HCT116 (cell line): ENCODE results near the gene TUSC1. TPM values are rescaled to one million over a fixed set of nuclear protein-coding genes. Genes with fewer than 3 reads are reported as not detected.

Source experiments
- ATAC-seq: fragments of 200-7000 bp; cut with Tn5 transposase; 2 replicates; pipeline ENCODE4 v1.9.1; 2020; ENCODE audit warnings: mild to moderate bottlenecking, moderate library complexity
- BruUV-seq: library from RNA; stranded (reverse); fragments of 400-500 nt; replicated peaks from 2 replicates; lab custom pipeline; 2021; lab: Mats Ljungman, UMichigan
- CTCF ChIA-PET: fragments of 300-600 bp; sonication (Branson Sonifier 250); formaldehyde crosslinking; loops from one replicate; lab custom pipeline; 2021; ENCODE audit warnings: antibody characterized with exemption; lab: Charles Lee
- POLR2A ChIA-PET: fragments of 300-600, 350-600 bp; sonication (Branson Sonifier 250); formaldehyde crosslinking; loops from one replicate; lab custom pipeline; 2021; ENCODE audit warnings: antibody characterized with exemption; lab: Charles Lee
- RAD21 ChIA-PET, 2 experiments: fragments of 300-600 bp; sonication (Branson Sonifier 250); formaldehyde crosslinking; loops; one replicate each; lab custom pipeline; 2023; ENCODE audit warnings: low total read pairs in 2 of 2; ENCODE audit not compliant: uncharacterized antibody in 2 of 2, unreplicated experiment in 2 of 2, low non-redundant PET in 1 of 2; lab: Charles Lee
- DNase-seq: peaks from one replicate; pipeline ENCODE4 v3.0.0-alpha.2; 2010; ENCODE audit warnings: low read depth, low spot score
- H2AFZ ChIP-seq: fragments of 200-600 bp; shearing (Covaris generic), sonication (generic); 2 replicates; pipeline ENCODE4 v1.6.1; 2017; ENCODE audit warnings: low read depth, mixed run types, mixed read lengths, antibody characterized with exemption, low read length; ENCODE audit not compliant: poor library complexity, severe bottlenecking
- H3K27ac ChIP-seq: 2 replicates; pipeline ENCODE4 v1.5.1; 2012; ENCODE audit warnings: low read depth, low read length
- H3K27me3 ChIP-seq: fragments of 200-600 bp; sonication (generic); 2 replicates; pipeline ENCODE4 v1.6.1; 2016; ENCODE audit warnings: mixed run types, low read length, mixed read lengths; ENCODE audit not compliant: insufficient read depth
- H3K36me3 ChIP-seq, 2 experiments: fragments of 200-500 bp in 1 of 2; fragments of 200-600 bp in 1 of 2; sonication (Bioruptor generic) in 1 of 2; sonication (generic) in 1 of 2; 2 replicates each; pipeline versions ENCODE4 v1.5.1 to v1.6.1; 2014 to 2016; ENCODE audit warnings: low read length in 2 of 2, inconsistent platforms in 1 of 2, mixed read lengths in 1 of 2, mixed run types in 1 of 2; ENCODE audit not compliant: insufficient read depth in 2 of 2, control insufficient read depth in 1 of 2
- H3K4me1 ChIP-seq, 2 experiments: fragments of 200-600 bp in 1 of 2; sonication (generic) in 1 of 2; 2 replicates each; pipeline versions ENCODE4 v1.5.1 to v1.6.1; 2012 to 2017; ENCODE audit warnings: low read length in 2 of 2, inconsistent platforms in 1 of 2, mild to moderate bottlenecking in 1 of 2, mixed read lengths in 1 of 2, mixed run types in 1 of 2, moderate library complexity in 1 of 2; ENCODE audit not compliant: insufficient read depth in 2 of 2, control insufficient read depth in 1 of 2
- H3K4me2 ChIP-seq: fragments of 200-600 bp; sonication (generic); 2 replicates; pipeline ENCODE4 v1.6.1; 2017; ENCODE audit warnings: mixed run types, low read length, mixed read lengths
- H3K4me3 ChIP-seq, 2 experiments: fragments of 200-600 bp in 1 of 2; sonication (generic) in 1 of 2; replicated peaks in 1 of 2; 2 replicates each; pipeline ENCODE4 v1.5.1; 2011 to 2016; ENCODE audit warnings: low read length in 2 of 2, control low read depth in 1 of 2, low read depth in 1 of 2, mild to moderate bottlenecking in 1 of 2, mixed read lengths in 1 of 2, mixed run types in 1 of 2
- H3K79me2 ChIP-seq: fragments of 200-600 bp; sonication (generic); 2 replicates; pipeline ENCODE4 v1.6.1; 2017; ENCODE audit warnings: mild to moderate bottlenecking, mixed run types, low read length, moderate library complexity, mixed read lengths; ENCODE audit not compliant: insufficient read depth
- H3K9ac ChIP-seq: fragments of 200-600 bp; sonication (generic); 2 replicates; pipeline ENCODE4 v1.6.1; 2016; ENCODE audit warnings: low read length, mixed read lengths
- H3K9me2 ChIP-seq: fragments of 200-600 bp; sonication (generic), shearing (Covaris generic); 2 replicates; pipeline ENCODE4 v1.6.1; 2017; ENCODE audit warnings: mixed run types, mild to moderate bottlenecking, moderate library complexity; ENCODE audit not compliant: insufficient read depth
- H3K9me3 ChIP-seq, 2 experiments: fragments of 200-500 bp in 1 of 2; fragments of 200-600 bp in 1 of 2; sonication (Bioruptor generic) in 1 of 2; sonication (generic) in 1 of 2; 2 replicates each; pipeline ENCODE4 v1.6.1; 2014 to 2017; ENCODE audit warnings: low read length in 2 of 2, mixed read lengths in 2 of 2, inconsistent platforms in 1 of 2, low read depth in 1 of 2, mild to moderate bottlenecking in 1 of 2, mixed run types in 1 of 2, moderate library complexity in 1 of 2; ENCODE audit not compliant: control insufficient read depth in 1 of 2, insufficient read depth in 1 of 2
- H4K20me1 ChIP-seq: fragments of 200-600 bp; sonication (generic), shearing (Covaris generic); 2 replicates; pipeline ENCODE4 v1.6.1; 2017; ENCODE audit warnings: mixed run types, mild to moderate bottlenecking, moderate library complexity; ENCODE audit not compliant: insufficient read depth
- CEBPB ChIP-seq: IDR thresholded peaks from 2 replicates; pipeline ENCODE4 v1.6.1; 2012; ENCODE audit warnings: low read depth
- EZH2 ChIP-seq: fragments of 200-600 bp; sonication (generic); IDR thresholded peaks from 2 replicates; pipeline ENCODE4 v1.6.1; 2017; ENCODE audit warnings: antibody characterized with exemption, mixed run types
- RAD21 ChIP-seq: IDR thresholded peaks from 2 replicates; pipeline ENCODE4 v1.6.1; 2012; ENCODE audit warnings: low read depth, mild to moderate bottlenecking
- ZNF274 ChIP-seq: fragments of 200-500 bp; sonication (Bioruptor generic); IDR thresholded peaks from 2 replicates; pipeline ENCODE4 v1.6.1; 2014; ENCODE audit warnings: mild to moderate bottlenecking, low read depth, low read length, inconsistent platforms
- intact Hi-C: fragments of 100-400 bp; cut with micrococcal nuclease; formaldehyde crosslinking; loops from 2 replicates; pipeline ENCODE4 v1.10.0; 2022
- total RNA-seq: library from RNA; stranded (reverse); gene quantifications from one replicate; pipeline ENCODE4 v1.2.1, GENCODE V29; 2021; ENCODE audit not compliant: unreplicated experiment

Gene TUSC1
- total RNA-seq, 1 experiment from 2014 or later, result not detected

DNA sequence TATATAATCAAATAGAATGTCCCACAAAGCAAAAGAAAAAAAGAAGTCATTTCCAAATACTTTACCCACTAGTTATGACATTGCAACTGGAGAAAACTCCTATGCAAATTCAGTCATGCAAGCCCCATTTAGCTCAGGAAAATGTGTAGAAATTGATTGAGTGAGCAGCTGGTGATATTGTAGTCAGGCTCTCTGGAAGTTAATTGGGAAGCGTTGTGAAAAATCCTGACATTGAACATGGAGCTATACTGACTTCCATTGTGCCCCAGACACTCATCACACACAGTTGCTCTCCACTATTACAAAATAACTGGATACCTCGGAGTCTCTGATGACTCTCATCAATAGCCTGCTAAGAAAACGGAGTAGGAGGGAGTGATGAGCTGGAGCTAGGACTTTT is 49.0 kb downstream of the TUSC1 start:
- Histone ChIP-seq H4K20me1 (no peaks in the 10 kb centered on the region; the same call in 1 of the 2 replicates), H3K27me3 (no peaks in the 10 kb centered on the region), H3K36me3 (no peaks in the 10 kb centered on the region), H3K27ac (no peak overlapping the region), H3K9ac (no peak overlapping the region), H2AFZ (no peak overlapping the region), H3K4me1 (no peaks in the 10 kb centered on the region), H3K9me3 (peaks cover 6 to 14% of the 10 kb centered on the region in 2 experiments; a peak in 2 of 4 replicates), H3K79me2 (no peaks in the 10 kb centered on the region), H3K9me2 (no peaks in the 10 kb centered on the region), H3K4me2 (no peak overlapping the region), H3K4me3 (no peak overlapping the region)
- no peak for TF ChIP-seq CEBPB
- no peak for TF ChIP-seq RAD21
- TF ChIP-seq ZNF274, result no peak
- no peak for TF ChIP-seq EZH2
- ChIA-PET RAD21 (no interaction called here), POLR2A (no interaction called here), CTCF (no interaction called here)
- BruUV-seq, result no TSS peak
- no peak for ATAC-seq
- no peak for DNase-seq
- intact Hi-C loops, result no loop called here
